Measurements from ENCODE around the gene TCOF1. TPM values are rescaled to one million over a fixed set of nuclear protein-coding genes. Genes with fewer than 3 reads are reported as not detected.

TCOF1 gene
- total and polyA plus RNA-seq, 2 of the 8 experiments (the other 6 are each of a cell fraction or from before 2014, with no cell fraction given): 35.9 to 170 TPM

DNA sequence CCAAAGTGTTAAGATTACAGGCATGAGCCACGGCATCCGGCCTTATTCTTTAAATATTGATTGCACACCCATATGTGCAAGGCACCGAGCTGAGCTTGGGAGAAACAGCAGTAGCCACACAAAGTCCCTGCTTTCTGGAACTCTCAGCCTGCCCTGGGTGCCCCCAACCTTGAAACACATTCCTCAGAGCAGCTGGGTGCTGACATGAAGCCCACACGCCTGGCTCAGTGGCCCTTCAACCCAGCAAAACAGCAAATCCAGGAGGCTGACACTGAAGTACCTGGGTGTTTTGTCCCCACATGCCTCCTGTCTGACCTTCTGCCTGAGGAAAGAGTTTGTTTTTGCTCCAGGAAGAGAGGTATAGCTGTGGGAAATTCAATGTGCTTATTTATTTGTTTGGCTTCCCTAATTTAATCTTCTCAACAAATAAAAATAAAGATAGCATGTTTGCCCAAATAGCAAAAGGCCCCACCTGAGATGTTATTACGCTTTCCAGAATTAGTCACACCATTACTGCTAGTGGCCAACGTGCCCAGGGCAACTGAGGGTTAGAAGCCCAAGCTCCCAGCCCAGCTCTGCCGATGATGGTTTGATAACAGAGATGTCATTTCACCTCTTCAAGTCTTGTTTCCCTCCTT, 13.4 kb upstream of the TCOF1 start (continued):
- TF ChIP-seq, protein P1, sequence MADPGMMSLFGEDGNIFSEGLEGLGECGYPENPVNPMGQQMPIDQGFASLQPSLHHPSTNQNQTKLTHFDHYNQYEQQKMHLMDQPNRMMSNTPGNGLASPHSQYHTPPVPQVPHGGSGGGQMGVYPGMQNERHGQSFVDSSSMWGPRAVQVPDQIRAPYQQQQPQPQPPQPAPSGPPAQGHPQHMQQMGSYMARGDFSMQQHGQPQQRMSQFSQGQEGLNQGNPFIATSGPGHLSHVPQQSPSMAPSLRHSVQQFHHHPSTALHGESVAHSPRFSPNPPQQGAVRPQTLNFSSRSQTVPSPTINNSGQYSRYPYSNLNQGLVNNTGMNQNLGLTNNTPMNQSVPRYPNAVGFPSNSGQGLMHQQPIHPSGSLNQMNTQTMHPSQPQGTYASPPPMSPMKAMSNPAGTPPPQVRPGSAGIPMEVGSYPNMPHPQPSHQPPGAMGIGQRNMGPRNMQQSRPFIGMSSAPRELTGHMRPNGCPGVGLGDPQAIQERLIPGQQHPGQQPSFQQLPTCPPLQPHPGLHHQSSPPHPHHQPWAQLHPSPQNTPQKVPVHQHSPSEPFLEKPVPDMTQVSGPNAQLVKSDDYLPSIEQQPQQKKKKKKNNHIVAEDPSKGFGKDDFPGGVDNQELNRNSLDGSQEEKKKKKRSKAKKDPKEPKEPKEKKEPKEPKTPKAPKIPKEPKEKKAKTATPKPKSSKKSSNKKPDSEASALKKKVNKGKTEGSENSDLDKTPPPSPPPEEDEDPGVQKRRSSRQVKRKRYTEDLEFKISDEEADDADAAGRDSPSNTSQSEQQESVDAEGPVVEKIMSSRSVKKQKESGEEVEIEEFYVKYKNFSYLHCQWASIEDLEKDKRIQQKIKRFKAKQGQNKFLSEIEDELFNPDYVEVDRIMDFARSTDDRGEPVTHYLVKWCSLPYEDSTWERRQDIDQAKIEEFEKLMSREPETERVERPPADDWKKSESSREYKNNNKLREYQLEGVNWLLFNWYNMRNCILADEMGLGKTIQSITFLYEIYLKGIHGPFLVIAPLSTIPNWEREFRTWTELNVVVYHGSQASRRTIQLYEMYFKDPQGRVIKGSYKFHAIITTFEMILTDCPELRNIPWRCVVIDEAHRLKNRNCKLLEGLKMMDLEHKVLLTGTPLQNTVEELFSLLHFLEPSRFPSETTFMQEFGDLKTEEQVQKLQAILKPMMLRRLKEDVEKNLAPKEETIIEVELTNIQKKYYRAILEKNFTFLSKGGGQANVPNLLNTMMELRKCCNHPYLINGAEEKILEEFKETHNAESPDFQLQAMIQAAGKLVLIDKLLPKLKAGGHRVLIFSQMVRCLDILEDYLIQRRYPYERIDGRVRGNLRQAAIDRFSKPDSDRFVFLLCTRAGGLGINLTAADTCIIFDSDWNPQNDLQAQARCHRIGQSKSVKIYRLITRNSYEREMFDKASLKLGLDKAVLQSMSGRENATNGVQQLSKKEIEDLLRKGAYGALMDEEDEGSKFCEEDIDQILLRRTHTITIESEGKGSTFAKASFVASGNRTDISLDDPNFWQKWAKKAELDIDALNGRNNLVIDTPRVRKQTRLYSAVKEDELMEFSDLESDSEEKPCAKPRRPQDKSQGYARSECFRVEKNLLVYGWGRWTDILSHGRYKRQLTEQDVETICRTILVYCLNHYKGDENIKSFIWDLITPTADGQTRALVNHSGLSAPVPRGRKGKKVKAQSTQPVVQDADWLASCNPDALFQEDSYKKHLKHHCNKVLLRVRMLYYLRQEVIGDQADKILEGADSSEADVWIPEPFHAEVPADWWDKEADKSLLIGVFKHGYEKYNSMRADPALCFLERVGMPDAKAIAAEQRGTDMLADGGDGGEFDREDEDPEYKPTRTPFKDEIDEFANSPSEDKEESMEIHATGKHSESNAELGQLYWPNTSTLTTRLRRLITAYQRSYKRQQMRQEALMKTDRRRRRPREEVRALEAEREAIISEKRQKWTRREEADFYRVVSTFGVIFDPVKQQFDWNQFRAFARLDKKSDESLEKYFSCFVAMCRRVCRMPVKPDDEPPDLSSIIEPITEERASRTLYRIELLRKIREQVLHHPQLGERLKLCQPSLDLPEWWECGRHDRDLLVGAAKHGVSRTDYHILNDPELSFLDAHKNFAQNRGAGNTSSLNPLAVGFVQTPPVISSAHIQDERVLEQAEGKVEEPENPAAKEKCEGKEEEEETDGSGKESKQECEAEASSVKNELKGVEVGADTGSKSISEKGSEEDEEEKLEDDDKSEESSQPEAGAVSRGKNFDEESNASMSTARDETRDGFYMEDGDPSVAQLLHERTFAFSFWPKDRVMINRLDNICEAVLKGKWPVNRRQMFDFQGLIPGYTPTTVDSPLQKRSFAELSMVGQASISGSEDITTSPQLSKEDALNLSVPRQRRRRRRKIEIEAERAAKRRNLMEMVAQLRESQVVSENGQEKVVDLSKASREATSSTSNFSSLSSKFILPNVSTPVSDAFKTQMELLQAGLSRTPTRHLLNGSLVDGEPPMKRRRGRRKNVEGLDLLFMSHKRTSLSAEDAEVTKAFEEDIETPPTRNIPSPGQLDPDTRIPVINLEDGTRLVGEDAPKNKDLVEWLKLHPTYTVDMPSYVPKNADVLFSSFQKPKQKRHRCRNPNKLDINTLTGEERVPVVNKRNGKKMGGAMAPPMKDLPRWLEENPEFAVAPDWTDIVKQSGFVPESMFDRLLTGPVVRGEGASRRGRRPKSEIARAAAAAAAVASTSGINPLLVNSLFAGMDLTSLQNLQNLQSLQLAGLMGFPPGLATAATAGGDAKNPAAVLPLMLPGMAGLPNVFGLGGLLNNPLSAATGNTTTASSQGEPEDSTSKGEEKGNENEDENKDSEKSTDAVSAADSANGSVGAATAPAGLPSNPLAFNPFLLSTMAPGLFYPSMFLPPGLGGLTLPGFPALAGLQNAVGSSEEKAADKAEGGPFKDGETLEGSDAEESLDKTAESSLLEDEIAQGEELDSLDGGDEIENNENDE (IDR thresholded peaks at IDR 0.05; ENCODE audit: insufficient replicate concordance, low read length): no peak
- TF ChIP-seq EGR1 (IDR thresholded peaks at IDR 0.05; ENCODE audit: borderline replicate concordance, low read depth, low read length) (no peak), SP1 (IDR thresholded peaks at IDR 0.05; ENCODE audit: low read depth, low read length) (no peak), FOSL1 (IDR thresholded peaks at IDR 0.05; ENCODE audit: insufficient read depth, low read depth, low read length) (no peak), SAP30 (IDR thresholded peaks at IDR 0.05; ENCODE audit: insufficient read depth, insufficient replicate concordance, low read length) (no peak), BACH1 (IDR thresholded peaks at IDR 0.05; ENCODE audit: low read length) (no peak), POLR2AphosphoS5 (IDR thresholded peaks at IDR 0.05; ENCODE audit: low read depth, low read length) (no peak), ZNF274 (IDR thresholded peaks at IDR 0.05; ENCODE audit: borderline replicate concordance, extremely low read depth, low read length) (no peak)
